Suppressor macrophage (primary cell): ENCODE results near the gene RUFY2.
"Not testable (repeated sequence)": the region's sequence is repeated elsewhere in the genome, so short reads cannot be mapped to it uniquely, and the experiment has no call there.

Experiments used
- DNase-seq, 4 experiments: peaks; one replicate each; pipeline ENCODE4 v3.0.0-alpha.2; 2020 to 2022

RUFY2 gene

DNA sequence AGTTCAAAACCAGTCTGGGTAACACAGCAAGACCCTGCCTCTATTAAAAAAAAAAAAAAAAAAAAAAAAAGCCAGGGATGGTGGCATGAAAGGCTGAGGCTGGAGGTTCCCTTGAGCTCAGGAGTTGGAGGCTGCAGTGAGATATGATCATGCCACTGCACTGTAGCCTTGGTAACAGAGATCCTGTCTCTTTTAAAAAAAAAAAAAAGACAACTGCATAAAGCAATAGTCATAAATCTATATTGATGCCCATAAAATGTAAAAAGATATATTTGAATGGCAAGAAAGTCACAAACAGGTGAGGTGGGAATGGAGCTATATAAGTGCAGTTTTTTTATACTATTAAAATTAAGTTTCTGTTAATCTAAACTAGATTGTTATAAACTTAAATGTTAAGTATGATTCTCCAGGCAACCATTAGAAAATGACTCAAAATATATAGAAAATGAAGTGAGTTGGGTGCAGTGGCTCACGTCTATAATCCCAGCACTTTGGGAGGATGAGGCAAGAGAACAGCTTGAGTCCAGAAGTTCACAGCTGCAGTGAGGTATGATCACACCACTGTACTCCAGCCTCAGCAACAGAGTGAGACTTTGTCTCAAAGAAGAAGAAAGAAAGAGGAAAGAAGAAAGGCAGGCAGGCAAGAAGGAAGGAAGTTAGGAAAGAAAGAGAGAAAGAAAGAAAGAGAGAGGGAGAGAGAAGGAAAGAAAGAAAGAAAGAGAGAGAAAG lies 88.6 kb downstream of the RUFY2 start:
- DNase-seq: no peak

DNA sequence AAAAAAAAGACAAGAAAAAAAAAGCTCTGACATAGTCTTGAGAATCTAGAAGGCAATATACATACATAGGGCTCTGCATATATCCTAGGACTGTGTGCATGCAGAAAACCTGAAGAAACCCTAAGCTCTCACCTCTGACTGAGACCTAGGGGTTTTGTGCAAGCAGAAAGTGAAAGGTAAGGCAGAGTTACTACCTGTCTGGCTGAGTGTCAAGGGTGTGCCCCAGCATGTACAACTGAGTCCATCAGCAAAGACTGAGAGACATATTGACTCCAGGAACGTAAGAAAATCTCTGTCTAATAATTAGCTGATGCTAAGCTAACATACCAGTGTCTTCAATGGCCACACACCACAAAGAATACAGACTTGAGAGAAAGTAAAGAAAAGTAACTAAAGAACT lies 91.5 kb downstream of the RUFY2 start:
- no peak for DNase-seq

DNA sequence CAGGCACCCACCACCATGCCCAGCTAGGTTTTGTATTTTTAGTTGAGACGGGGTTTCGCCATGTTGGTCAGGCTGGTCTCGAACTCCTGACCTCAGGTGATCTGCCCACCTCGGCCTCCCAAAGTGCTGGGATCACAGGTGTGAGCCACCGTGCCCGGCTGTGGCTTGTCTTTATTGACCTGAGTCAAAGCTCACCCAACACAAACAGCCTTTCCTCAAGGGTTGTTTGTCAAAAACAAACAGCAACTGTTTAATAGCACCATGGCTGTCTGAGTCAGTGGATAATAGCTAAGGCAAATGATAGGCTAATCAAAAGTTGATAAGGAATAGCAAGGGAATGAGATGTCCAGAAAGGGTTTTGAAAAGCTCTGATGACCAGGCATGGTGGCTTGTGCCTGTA lies 92.1 kb downstream of the RUFY2 start:
- DNase-seq: not testable (repeated sequence)

DNA sequence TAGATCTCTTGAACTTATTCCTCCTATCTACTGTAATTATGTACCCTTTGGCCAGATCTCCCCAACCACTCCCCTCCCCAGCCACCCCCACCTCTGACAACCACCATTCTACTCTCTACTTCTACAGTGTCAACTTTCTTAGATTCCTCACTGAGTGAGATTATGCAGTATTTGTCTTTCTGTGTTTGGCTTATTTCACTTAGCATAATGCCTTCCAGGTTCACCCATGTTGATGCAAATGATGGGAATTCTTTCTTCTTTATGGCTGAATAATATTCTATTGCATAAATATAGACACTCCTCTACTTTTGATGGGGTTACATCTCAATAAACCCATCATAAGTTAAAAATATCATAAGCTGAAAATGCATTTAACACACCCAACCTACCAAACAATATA lies 96.5 kb downstream of the RUFY2 start:
- DNase-seq: no peak

DNA sequence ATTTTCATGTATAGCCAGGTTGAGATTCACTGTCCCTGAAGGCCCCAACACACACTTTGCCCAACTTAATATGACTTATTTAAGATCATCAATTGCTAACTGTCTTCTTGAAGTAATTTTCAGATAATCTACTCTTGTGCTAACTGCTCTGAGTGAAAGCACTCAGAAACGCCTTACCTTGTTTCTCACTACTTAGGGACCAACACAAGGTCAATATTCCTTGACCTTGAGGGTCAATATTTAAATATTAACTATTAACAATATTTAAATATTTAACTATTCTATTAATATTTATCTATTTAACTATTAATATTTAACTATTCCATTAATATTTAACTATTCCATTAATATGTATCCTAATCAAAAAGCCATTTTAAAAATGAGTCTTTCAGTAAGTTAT lies 101.2 kb downstream of the RUFY2 start:
- DNase-seq: no peak

DNA sequence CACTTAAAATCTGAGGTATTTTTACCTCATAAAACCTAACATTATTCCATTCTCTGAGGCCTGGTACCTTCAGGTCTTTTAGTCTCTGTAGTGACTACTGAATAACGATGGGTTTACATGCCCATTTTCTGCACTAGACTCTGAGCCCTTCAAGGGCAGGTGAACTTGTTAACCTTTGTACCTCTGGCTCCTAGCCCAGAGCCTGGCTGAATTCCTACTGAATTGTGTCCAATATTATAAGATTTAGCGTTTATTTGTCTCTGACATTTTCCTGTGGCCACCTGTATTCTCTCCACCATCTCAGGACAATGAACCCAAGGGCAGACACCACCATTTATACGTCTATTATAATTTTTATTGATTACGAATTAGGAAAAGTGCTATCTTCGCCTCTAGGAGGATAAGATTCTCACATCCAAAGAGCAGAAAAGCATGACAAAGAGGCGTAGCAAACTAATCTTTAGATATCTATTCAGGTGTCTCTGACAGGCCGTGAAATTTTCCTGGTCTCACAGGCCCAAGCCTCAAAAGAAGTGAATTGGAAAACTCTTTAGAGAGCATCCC lies 103.1 kb downstream of the RUFY2 start:
- no peak for DNase-seq

DNA sequence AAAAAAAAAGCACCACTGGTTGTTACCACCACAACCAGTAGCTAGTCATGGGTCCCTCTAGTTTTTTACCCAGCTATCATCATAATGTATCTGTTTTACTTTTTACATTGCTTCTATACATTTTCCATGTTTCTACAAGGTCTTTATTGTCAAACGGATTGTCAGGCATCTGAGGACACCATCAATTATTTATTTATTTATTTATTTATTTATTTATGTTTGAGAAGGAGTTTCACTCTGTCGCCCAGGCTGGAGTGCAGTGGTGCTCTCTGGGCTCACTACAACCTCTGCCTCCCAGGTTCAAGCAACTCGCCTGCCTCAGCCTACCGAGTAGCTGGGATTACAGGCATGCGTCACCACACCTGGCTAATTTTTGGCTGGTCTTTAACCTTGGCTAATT lies 104.2 kb downstream of the RUFY2 start:
- DNase-seq: no peak

DNA sequence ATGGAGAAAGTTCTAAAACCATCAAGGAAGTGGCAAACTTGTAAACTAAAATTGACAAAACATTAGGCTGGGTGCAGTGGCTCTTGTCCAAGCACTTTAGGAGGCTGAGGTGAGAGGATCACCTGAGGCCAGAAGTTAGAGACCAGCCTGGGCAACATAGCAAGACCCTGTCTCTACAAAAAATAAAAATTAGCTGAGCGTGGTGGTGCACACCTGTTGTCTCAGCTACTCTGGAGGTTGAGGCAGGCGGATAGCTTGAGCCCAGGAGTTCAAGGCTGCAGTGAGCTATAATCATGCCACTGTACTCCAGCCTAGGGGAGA lies 104.6 kb downstream of the RUFY2 start:
- no peak for DNase-seq

DNA sequence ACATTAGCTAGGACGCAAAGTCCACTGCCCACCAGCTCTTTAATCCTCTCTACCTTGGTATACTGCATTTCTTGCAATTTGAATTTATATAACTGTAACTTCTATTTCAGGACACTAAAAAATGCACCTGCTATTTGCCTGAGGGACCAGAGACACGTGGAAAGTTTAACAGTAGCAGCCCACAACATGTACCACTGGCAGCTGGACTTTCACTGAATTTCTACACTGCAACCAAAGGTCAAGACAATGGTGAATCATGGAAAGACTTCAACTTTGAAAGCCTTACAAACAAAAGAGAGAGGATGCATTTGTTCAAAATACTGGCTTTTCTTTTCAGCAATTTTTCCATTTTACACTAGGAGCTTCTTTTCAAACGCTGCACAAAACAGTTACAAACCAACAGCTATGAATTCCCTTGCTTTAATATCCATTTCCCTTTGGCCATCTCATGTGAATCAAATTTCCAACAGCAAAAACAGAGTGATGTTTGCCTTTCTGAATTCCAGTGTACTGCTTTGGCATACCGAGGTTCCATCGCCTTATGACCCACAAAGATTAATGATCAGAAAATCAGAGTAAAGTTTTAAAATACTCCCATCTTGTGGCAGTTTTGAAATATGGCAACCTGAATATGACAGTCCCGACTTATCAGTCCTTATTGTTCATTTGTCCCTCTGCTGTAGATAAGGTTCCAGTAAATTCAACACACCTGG lies 105.1 kb downstream of the RUFY2 start:
- peak; percentile 8 to 69 (median 38) for DNase-seq

DNA sequence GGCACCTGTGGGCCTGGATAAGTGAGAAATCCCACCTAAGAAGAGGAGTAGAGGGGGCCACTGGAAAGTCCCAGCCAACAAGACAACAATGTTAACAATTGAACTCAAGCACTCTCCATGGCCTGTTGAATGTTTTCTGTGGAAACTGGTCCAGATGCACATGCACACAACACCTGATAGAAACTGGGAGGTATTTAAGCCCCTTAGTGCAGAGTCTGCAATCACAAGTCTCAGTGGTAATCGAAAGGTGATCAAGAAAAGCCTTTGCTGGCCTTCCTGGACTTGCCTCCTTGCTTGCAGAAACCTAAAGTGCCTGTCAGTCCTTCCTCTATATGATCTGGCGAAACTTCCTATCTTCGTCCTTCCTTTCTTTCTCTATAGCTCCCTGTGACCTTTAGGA lies 105.8 kb downstream of the RUFY2 start:
- peak in 3 of 4 experiments; percentile 1 to 35 (median 7) for DNase-seq

DNA sequence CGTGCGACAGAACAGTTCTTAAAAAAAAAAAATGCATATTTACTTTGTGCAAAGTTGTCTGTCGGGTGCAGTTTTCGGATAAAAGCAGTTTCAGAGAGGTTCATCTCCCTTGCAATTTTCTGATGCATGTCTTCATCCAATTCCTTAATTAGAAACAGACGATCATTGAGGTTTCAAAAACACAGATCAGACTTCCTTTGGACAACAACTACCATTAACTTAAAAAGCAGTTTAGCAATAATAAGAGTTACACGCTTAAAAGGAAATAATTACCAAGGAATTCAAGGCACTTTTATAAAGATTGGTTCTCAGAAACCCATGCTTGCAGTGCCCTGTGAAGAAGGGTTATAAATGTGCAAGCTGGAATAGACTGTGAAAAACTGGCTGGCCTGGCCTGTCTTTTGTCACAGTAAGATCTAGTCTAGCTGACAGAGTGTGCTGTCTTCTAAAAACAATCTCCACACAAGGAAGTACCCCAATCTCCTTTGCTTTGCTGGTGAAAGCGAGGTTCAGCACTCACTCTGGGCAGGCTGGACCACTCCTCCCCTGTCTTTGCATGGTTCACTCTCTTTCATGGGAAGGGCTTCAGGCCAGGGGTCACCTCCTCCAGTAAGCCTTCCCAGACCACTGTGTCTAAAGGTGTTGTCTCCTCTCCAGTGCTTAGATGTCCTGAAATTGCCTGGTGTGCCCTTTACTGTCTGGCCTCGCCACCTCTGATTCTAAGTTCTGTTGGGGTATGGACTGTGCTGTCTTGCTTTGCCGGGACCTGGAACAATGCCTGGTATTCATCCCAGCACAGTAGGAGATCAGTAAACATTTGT lies 110.0 kb downstream of the RUFY2 start:
- no peak for DNase-seq
